Measurements from ENCODE around the gene CSNK1G1.
"Not testable (repeated sequence)": the region's sequence is repeated elsewhere in the genome, so short reads cannot be mapped to it uniquely, and the experiment has no call there.

Gene CSNK1G1

GRCh38 chr15:64349375-64349774 lies 6.6 kb downstream of the CSNK1G1 start:
- DNase-seq (ENCODE audit: low read depth) = no peak

DNA sequence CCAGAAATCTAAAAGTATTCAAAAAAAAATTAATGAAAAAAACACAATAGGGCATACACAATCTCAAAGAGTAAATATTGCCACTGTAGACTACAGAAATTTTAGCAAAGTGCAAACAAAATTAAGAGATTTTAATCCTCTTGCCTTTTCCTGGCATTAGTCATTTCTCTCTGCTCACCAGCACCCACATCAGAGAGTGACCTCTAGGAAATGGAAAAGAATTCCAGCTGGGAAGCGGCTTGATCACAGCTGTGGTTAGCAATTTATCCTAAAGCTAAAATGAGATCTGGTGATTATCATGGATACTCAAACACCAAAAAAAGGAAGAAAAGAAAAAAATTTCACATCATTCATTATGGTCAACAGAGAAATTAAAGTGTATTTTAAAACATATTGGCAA lies 7.5 kb downstream of the CSNK1G1 start:
- no peak for DNase-seq (ENCODE audit: low read depth)

- not testable (repeated sequence) for DNase-seq (ENCODE audit: low read depth)
Observed at GRCh38 chr15:64346242-64346641, 9.7 kb downstream of the CSNK1G1 start.

DNA sequence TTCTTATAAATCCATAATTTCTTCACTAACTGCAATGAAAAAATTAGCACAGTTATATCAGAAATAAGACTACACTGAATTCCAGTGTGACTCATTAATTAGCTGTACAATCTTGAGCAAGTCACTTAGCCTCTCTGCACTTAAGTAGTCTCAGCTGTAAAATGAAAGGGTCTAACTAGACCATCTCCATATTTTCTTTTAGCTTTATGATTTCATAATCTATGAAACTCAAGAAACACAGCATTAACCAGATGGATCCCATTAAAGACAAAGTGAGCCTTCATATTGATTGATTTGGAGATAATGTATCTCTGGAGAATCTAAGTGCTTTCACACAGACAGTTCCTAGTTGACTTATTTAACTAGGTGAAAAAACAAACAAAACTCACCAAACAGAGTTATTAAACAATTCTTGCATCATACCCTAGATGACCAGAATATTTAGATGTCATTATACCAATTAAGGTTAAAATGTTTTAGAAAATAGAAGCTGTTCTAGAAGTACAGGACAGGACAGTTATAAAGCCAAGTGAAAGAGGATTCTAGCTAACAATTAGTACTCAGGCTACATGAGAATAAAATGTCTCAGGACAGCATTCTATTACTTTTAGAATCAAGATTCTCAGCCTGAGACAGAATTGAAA lies 11.2 kb downstream of the CSNK1G1 start:
- DNase-seq (ENCODE audit: low read depth) = no peak

DNA sequence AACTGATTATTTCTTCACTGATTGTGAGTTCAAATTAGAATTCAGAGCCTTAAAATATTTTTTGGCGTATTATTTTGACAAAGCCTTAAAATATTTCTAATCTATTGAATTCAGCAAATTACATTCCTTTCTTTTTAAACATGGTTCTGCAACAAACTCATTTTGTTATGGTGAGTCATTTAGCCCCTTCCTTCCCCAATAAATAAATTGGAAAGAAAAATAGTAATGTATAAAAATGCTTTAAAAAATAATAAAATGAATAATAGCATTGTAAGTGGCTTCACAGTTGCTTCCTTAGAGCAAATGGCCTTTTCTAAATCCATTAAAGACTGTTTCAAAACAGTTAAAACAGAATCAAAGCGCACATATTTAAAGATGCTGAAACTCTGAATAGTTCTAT lies 12.1 kb downstream of the CSNK1G1 start:
- DNase-seq (ENCODE audit: low read depth) = no peak

DNA sequence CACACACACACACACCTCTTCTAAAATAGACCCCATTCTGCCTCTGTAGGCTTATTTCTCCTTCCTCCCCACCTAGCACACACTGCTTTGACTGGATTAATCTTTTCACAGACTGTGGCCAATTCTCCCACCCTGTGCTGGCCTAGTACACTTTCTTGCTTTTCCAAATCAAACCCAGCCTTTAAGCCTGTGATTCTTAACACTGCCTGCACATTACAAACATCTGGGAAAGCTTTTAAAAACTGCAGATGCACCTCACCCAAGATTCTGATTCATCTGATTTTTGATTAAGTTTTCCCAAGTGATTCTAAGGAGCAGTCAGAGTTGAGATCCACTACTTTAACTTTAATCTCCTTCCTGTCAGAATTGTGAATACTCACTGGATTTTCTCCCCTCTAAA lies 12.8 kb downstream of the CSNK1G1 start:
- no peak for DNase-seq (ENCODE audit: low read depth)

DNA sequence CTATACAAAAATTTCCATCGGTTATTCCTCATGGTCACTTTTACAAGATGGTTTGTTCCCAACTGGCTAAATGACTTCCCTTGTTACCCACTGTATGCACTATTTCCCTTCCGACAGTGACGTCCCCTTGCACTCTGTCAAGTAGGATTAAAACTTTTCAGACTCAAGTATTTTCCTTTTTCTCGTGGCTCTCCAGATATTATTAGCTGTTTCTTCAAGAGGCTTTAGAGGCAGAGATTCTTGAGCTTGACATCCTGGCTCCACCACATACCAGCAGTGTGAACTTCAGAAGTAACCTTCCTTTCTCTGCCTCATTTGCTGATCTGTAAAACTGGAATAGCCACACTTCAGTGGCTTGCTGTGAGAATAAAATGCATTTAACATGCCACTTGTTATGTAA lies 14.0 kb downstream of the CSNK1G1 start:
- DNase-seq (ENCODE audit: low read depth) = no peak

DNA sequence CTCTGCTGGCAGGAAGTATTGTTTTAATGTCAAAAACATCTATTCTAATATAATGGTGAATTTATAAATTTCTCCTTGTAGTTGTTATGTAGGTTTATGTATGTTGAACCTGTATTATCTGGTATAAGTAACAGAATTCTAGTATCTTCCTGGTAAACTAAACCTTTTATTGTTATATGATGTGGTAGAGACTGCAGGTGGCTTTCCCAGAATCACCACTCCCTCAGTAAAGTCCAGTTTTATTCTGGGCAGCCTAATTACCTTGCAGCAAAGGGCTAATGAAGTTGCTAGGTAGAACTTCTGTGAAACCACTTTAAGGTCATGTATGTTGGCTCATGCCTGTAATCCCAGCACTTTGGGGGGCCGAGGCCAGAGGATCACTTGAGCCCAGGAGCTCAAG lies 15.6 kb downstream of the CSNK1G1 start:
- no peak for DNase-seq (ENCODE audit: low read depth)

DNA sequence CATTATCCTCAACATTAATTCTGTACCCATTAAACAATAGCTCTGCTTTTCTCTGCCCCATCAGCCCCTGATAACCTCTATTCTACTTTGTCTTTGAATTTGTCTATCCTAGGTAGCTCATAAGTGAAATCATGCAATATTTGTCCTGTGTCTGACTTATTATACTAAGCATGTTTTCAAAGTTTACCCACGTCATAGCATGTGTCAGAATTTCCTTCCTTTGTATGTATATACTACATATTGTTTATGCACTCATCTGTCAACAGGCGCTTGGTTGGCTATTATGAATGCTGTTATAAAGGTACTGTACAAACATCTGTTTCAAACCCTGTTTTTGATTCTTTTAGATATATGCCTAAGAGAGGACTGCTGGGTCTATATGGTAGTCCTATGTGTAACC lies 18.2 kb downstream of the CSNK1G1 start:
- no peak for DNase-seq (ENCODE audit: low read depth)

GRCh38 chr15:64333986-64334929 lies 21.7 kb downstream of the CSNK1G1 start:
- peak; percentile 19 for DNase-seq (ENCODE audit: low read depth)

DNA sequence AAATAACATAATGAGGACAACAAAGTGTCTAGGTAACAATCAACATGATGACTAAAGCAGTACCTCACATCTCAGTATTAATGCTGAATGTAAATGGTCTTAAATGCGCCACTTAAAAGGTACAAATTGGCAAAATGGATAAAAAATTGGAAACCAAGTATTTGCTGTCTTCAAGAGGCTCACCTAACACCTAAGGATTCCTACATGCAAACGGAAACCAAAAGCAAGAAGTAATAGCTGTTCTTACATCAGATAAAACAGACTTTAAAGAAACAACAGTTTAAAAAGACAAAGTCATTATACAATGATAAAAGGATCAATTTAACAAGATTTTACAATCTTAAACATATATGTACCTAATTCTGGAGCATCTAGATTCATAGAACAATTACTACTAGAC lies 22.5 kb downstream of the CSNK1G1 start:
- no peak for DNase-seq (ENCODE audit: low read depth)

GRCh38 chr15:64331668-64332067 lies 24.3 kb downstream of the CSNK1G1 start:
- DNase-seq (ENCODE audit: low read depth) = not testable (repeated sequence)

DNA sequence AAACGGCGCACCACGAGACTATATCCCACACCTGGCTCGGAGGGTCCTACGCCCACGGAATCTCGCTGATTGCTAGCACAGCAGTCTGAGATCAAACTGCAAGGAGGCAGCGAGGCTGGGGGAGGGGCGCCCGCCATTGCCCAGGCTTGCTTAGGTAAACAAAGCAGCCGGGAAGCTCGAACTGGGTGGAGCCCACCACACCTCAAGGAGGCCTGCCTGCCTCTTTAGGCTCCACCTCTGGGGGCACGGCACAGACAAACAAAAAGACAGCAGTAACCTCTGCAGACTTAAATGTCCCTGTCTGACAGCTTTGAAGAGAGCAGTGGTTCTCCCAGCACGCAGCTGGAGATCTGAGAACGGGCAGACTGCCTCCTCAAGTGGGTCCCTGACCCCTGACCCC lies 29.0 kb downstream of the CSNK1G1 start:
- DNase-seq (ENCODE audit: low read depth) = not testable (repeated sequence)

DNA sequence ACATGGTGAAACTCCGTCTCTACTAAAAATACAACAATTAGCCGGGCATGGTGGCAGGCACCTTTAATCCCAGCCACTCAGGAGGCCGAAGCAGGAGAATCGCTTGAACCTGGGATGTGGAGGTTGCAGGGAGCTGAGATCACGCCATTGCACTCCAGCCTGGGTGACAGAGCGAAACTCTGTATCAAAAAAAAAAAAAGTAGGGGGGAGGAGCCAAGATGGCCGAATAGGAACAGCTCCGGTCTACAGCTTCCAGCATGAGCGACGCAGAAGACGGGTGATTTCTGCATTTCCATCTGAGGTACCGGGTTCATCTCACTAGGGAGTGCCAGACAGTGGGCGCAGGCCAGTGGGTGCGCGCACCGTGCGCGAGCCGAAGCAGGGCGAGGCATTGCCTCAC lies 29.5 kb downstream of the CSNK1G1 start:
- not testable (repeated sequence) for DNase-seq (ENCODE audit: low read depth)

DNA sequence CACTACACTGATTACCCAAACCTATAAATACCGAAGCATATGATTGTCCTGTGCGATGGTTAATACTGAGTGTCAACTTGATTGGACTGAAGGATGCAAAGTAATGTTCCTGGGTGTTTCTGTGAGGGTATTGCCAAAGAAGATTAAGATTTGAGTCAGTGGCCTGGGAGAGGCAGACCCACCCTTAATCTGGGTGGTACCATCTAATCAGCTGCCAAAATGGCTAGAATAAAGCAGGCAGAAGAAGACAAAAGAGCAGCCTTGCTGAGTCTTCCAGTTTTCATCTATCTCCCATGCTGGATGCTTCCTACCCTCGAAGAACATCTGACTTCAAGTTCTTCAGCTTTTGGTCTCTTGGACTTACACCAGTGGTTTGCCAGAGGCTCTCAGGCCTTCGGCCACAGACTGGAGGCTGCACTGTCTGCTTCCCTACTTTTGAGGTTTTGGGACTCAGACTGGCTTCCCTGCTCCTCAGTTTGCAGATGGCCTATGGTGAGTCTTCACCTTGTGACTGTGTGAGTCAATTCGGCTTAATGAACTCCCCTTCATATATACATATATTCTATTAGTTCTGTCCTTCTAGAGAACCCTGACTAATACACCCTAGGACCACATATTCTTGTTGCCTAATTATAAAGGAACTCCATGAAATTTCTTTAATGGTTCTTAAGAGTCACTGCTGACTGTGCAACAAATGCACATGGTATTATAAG lies 31.7 kb downstream of the CSNK1G1 start:
- DNase-seq (ENCODE audit: low read depth) = no peak

DNA sequence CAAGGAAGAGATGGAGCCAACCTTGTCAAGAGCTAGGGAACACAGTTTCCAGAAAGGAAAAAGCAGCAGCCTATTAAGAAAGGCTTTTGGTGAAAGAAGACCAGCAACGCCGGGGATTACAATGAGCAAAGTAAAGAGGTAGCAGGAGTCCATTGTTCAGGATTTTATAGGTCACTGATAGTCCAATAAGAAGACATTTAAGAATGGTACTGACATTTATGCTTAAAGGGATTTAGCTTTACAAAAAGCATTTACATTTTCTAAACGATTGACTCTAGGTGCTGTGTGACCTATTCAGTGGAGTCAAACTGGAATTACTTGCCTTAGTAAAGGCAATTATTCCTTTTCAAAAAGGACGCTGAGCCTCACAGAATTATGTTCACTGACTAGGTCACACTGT lies 40.8 kb downstream of the CSNK1G1 start:
- no peak for DNase-seq (ENCODE audit: low read depth)

GRCh38 chr15:64314456-64314855 lies 41.5 kb downstream of the CSNK1G1 start:
- no peak for DNase-seq (ENCODE audit: low read depth)

GRCh38 chr15:64311566-64311965 lies 44.4 kb downstream of the CSNK1G1 start:
- no peak for DNase-seq (ENCODE audit: low read depth)

DNA sequence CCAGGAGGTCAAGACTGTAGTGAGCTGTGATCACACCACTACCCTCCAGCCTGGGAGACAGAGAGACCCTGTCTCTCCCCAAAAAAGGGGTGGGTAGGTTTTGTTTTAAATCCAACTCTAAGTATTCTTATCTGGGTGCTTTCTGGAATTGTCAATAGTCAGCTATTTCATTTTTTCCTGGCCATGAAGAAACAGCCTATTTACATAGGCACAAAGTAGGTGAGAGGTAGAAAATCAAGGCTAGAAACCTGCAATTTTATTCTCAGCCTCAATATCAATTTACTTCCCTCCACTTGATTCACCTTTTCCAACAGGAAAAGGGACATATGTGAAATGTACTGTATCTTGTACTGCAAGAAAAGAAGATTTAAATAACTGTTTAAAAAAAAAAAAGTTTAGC lies 45.9 kb downstream of the CSNK1G1 start:
- DNase-seq (ENCODE audit: low read depth) = no peak

DNA sequence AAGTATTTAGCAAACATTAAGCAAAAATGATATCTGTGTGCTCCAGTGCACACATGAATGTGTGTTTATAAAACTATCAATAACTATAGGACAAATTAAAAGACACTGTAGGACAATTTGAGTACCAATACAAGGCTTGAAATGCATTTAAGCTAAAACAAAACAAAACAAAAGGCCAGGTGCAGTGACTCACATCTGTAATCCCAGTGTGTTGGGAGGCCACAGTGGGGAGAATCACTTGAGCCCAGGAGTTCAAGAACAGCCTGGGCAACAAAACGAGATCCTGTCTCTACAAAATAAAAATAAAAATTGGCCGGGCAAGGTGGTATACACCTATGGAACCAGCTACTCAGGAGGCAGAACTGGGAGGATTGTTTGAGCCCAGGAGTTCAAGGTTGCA lies 50.7 kb downstream of the CSNK1G1 start:
- no peak for DNase-seq (ENCODE audit: low read depth)

- no peak for DNase-seq (ENCODE audit: low read depth)
Observed at GRCh38 chr15:64289550-64289949, 66.4 kb downstream of the CSNK1G1 start.

DNA sequence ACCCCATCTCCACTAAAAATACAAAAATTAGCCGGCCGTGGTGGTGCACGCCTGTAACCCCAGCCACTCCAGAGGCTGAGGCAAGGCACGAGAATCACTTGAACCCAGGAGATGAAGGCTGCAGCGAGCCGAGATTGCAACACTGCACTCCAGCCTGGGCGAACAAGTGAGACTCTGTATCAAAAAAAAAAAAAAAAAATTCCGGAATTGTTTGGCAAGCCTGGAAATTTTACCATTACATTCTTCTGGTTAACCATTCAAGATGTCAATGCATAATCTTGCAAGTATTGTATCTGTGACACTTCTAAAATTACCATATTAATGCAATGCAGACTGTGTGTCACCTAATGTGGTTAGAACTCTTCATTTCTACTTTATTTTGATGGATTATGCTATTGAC lies 67.0 kb downstream of the CSNK1G1 start:
- DNase-seq (ENCODE audit: low read depth) = no peak

- DNase-seq (ENCODE audit: low read depth) = no peak
Observed at GRCh38 chr15:64288577-64288976, 67.4 kb downstream of the CSNK1G1 start.
